ENCODE data around the gene PCLO. TPM values are rescaled to one million over a fixed set of nuclear protein-coding genes. Genes with fewer than 3 reads are reported as not detected.

PCLO gene
- total and polyA plus RNA-seq, 2 experiments from 2014 or later: 0.77 to 1.1 TPM

- no peak for DNase-seq (ENCODE audit: low read depth in 1 of 2, low spot score in 1 of 2)
- H3K27ac ChIP-seq: no peak overlapping the region
- no peak for TF ChIP-seq CTCF (IDR thresholded peaks at IDR 0.05; ENCODE audit: low read depth, low read length)
- no peaks in the 10 kb centered on the region for H3K9me3 ChIP-seq (ENCODE audit: low read depth)
- no peaks in the 10 kb centered on the region for H3K36me3 ChIP-seq
- H3K4me1 ChIP-seq (ENCODE audit: low read depth): no peaks in the 10 kb centered on the region
- H3K4me3 ChIP-seq: no peak overlapping the region
- peaks cover 7% of the 10 kb centered on the region for H3K27me3 ChIP-seq
Measured at GRCh38 chr7:82821037-82821436, 341.6 kb downstream of the PCLO start.

- DNase-seq (ENCODE audit: low read depth in 1 of 2, low spot score in 1 of 2): no peak
Measured at GRCh38 chr7:82818171-82818570, 344.5 kb downstream of the PCLO start.

GRCh38 chr7:82816272-82816671 is 346.4 kb downstream of the PCLO start:
- Histone ChIP-seq H3K4me3 (no peak overlapping the region), H3K27me3 (peaks cover 26% of the 10 kb centered on the region), H3K4me1 (ENCODE audit: low read depth) (no peaks in the 10 kb centered on the region), H3K36me3 (no peaks in the 10 kb centered on the region), H3K9me3 (ENCODE audit: low read depth) (no peaks in the 10 kb centered on the region), H3K27ac (no peak overlapping the region)
- peak; percentile 7 for TF ChIP-seq CTCF (IDR thresholded peaks at IDR 0.05; ENCODE audit: low read depth, low read length)
- DNase-seq (ENCODE audit: low read depth in 1 of 2, low spot score in 1 of 2): no peak

More at GRCh38 chr7:82818171-82818570, 344.5 kb downstream of the PCLO start:
- Histone ChIP-seq H3K9me3 (ENCODE audit: low read depth) (no peaks in the 10 kb centered on the region), H3K27ac (no peak overlapping the region), H3K36me3 (no peaks in the 10 kb centered on the region), H3K4me3 (no peak overlapping the region), H3K27me3 (peaks cover 7% of the 10 kb centered on the region), H3K4me1 (ENCODE audit: low read depth) (no peaks in the 10 kb centered on the region)
- TF ChIP-seq CTCF (IDR thresholded peaks at IDR 0.05; ENCODE audit: low read depth, low read length): no peak

- H3K4me3 ChIP-seq: no peak overlapping the region
- H3K4me1 ChIP-seq (ENCODE audit: low read depth): no peaks in the 10 kb centered on the region
- no peaks in the 10 kb centered on the region for H3K36me3 ChIP-seq
- H3K9me3 ChIP-seq (ENCODE audit: low read depth): no peaks in the 10 kb centered on the region
- no peak overlapping the region for H3K27ac ChIP-seq
- peak; percentile 83 for TF ChIP-seq CTCF (IDR thresholded peaks at IDR 0.05; ENCODE audit: low read depth, low read length)
- H3K27me3 ChIP-seq: peaks cover 64% of the 10 kb centered on the region
- peak; percentile 64 to 76 for DNase-seq (ENCODE audit: low read depth in 1 of 2, low spot score in 1 of 2)
Measured at GRCh38 chr7:82810558-82811259, 352.0 kb downstream of the PCLO start.

- H3K27me3 ChIP-seq: peaks cover 84% of the 10 kb centered on the region
- no peak for DNase-seq (ENCODE audit: low read depth in 1 of 2, low spot score in 1 of 2)
- H3K36me3 ChIP-seq: no peaks in the 10 kb centered on the region
- H3K4me3 ChIP-seq: no peak overlapping the region
- no peaks in the 10 kb centered on the region for H3K9me3 ChIP-seq (ENCODE audit: low read depth)
- no peak for TF ChIP-seq CTCF (IDR thresholded peaks at IDR 0.05; ENCODE audit: low read depth, low read length)
- no peak overlapping the region for H3K27ac ChIP-seq
- H3K4me1 ChIP-seq (ENCODE audit: low read depth): no peaks in the 10 kb centered on the region
Measured at GRCh38 chr7:82808633-82809032, 354.1 kb downstream of the PCLO start.
